NCI-H2029 treated with DMSO at 0.1 percent for 48 hours (cell line): Measurements from ENCODE around the gene FCMR.
A peak's percentile ranks its signal among the peaks of the same experiment; 100 is the strongest.

Experiments
- DNase-seq: peaks from one replicate; lab custom pipeline; 2025; lab: John Stamatoyannopoulos, UW

FCMR gene

DNA sequence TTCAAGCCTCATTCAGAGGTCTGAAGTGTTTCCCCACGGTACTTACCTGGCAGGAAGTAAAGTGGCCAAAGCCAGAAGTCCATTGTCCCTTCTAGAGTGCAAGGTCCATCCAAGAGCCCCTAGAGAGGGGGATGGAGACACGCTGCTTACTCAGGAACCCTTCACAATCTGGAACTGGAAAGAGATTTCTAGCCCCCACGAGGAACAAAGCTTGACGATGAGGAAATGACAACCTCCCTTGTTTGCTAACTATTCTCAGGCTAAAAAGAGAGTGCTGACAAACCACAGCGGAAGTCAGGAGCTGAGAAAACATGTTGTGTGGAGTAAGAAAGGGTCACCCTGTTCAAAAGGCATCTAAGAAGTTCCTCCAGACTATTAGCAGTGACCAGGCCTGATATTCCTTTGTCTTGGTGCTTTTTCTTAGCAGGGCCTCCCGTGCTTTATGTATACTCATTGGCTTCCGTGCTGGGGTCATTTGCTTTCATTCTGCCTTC lies at the start of gene FCMR:
Gene FCMR (minus strand): TSS at position 170 of the 494 bp plus-strand sequence. CDS start 87 bp downstream, at position 83.
- DNase-seq = peak; percentile 84

GRCh38 chr1:206971029-206971655 lies 49.4 kb upstream of the FCMR start:
- no peak for DNase-seq

DNA sequence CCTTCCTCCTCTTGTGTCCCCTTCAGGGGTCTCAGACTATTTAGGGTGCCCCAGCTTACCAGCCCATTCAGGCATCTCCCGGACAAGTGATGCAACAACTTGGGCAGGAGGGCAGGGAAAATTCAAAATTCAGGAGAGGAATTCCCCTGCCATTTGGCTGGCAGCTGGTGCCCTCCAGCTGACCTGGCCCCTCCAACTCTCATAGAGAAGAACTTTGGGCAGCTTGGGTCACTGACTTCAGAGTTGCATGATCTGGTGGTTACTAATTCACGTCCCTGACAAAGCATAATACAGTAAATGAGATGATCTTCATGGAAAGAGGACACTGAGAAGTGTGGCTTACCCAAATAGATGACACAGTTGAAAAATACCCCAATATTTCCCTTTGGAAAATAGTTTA lies 48.7 kb upstream of the FCMR start, which contains the start of gene FCAMR:
Gene FCAMR (minus strand): TSS at position 15 of the 400 bp plus-strand sequence. CDS start 335 bp downstream, outside the sequence.
- DNase-seq = no peak

DNA sequence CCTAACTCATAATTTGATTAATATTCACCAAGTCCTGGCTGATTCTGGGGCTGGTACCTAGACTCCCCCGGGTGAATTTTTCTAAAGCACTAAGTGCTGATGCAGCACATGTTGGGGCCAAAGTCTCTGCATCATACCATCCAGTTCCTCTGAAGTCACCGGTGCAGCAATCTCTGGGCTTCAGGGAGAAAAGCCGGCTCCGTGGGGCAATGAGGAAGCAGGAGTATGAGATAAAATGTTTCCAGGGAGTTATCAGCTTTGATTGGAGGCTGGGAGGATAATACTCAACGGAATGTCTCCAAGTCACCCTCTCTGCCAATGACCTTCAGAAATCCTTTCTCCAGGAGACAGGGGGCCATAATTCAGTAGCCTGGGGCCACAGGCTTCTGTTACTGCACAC lies 47.3 kb upstream of the FCMR start:
- no peak for DNase-seq

- peak; percentile 27 for DNase-seq
These were observed 45.5 kb upstream of the FCMR start for GRCh38 chr1:206967096-206967849.

DNA sequence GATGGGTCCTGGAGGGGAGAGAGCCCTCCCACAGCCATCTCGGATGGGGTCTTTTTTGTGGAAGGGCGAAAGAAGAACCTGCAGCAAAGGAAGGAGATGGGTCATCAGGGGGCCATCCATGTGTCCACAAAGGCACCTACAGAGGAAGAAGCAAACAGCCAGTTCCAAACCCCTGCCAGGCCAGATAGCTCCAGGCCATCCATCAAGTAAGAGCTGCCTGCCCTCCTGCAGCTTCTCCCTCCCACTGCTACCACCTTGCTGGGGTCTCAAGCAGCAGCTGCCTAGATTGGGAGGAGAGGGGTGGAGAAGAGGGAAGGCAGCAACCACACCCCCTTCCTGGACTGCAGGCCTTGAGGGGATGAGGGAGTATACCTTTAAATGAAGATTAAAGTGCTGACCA lies 44.0 kb upstream of the FCMR start:
- no peak for DNase-seq

DNA sequence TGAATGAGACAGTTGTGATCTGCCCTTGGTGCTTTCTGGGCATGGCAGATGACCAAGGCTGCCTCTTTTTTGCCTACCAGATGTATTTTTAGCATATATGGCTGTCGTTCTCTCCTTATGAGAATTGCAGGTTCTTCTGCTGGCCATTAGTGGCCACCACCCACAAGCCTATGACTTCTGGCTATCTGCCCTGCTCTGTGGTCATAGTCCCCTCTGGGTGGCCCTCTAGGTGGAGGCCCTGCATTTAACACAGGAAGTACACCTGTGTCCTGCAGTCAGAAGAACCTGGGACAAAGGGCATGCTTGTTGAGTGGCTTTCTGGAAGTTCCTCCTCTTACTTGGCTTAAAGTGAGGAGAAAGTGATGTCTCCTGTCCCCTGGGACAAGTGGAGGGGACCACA lies 42.0 kb upstream of the FCMR start:
- no peak for DNase-seq

- DNase-seq = no peak
These were observed 41.5 kb upstream of the FCMR start for GRCh38 chr1:206963119-206963712.

- DNase-seq = no peak
These were observed 40.5 kb upstream of the FCMR start for GRCh38 chr1:206962272-206962671.

DNA sequence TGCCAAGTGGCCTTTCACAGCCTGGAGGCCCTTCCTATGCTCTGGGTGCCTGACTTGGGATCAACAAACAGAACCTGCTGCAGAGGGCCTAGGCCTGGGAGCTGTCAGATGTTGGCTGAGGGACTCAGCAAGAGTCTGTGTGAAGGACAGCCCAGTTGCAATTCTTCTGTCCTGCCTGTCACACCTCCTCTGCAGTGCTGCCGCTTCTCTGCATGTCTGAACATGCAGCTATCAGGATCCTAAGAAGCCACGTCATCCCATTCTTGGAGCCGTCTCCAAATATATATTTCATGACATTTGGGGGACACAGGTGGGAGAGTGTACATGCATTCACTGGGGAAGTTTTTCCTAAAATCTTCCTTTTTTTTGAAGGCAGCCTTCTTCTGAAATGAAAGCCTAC lies 39.9 kb upstream of the FCMR start:
- no peak for DNase-seq

DNA sequence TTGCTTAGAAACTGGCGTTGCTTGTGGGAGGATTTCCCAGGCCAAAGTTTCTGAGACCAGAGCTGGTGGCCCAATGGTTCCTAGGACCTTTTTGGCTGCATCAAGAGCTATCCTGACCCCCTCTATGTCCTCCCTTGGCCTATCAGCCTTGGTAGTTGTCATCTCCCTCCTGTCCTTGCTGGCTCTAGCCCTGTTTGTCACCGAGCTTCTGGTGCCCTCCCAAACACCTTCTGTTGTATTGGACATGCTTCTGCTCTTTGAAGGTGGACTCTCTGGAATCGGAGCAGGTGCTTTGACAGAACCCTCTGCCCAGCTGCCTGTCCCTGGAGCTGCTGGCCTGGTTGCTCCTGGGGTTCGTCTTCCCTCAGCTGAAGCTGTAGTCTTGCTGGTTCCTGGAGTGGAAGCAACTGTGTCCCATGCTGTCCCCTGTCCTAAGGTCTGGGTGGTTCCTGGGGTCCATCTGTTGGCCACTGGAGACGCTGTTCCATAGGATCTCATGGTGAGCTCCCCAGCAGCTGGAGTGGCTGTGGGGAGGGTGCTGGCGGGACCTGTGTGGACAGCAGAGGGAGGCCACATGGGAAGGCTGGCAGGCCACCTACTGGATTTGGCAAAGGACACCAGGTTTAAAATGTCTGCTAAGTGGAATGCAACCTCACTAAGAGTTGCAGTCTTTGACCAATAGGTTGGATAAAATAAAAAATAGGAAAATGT lies 39.1 kb upstream of the FCMR start:
- no peak for DNase-seq

- DNase-seq = no peak
These were observed 36.4 kb upstream of the FCMR start for GRCh38 chr1:206958144-206958543.

GRCh38 chr1:206957639-206958038 lies 35.9 kb upstream of the FCMR start:
- no peak for DNase-seq

DNA sequence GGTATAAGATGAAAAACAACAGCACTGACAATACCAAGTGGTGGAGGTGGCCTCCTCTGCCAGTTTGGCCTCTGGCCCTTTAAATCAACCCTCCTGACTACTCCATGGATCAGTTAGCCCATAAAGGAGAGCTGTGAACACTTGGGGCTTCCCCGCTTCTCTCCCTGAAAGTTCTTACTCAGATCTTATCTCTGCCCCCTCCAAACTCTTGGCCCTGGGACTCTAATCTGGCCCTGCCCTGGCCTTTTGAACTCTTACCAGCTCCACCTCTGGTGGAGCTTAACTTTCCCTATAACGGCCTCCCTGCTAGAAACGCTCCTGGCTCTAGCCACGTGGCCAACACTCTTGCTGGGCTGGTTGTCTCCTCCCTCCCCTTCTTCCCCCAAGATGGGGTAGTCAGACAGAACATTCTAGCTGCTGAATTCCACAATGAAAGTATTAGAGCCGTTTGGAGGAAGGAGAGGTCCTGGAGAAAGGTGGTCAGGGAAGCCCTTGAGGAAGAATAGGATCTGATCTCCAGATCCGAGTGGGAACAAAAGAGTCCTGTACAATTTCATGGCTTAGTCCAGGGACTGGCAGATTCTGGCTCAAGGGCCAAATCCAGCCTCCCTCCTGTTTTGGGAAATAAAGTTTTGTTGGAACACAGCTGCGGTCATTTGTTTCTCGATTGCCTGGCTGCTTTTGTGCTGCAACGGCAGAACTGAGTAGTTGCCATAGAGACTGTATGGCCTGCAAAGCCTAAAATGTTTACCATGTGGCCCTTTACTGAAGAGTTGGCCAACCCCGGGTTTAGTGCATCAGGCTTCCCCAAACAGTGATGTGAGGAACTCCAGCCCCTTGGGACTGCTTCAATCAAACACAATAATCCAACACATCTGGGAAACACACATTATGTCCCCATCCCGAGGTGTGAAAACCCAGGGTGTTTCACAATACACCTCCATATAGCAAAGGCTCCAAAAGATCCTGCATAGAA lies 34.0 kb upstream of the FCMR start:
- DNase-seq = no peak

DNA sequence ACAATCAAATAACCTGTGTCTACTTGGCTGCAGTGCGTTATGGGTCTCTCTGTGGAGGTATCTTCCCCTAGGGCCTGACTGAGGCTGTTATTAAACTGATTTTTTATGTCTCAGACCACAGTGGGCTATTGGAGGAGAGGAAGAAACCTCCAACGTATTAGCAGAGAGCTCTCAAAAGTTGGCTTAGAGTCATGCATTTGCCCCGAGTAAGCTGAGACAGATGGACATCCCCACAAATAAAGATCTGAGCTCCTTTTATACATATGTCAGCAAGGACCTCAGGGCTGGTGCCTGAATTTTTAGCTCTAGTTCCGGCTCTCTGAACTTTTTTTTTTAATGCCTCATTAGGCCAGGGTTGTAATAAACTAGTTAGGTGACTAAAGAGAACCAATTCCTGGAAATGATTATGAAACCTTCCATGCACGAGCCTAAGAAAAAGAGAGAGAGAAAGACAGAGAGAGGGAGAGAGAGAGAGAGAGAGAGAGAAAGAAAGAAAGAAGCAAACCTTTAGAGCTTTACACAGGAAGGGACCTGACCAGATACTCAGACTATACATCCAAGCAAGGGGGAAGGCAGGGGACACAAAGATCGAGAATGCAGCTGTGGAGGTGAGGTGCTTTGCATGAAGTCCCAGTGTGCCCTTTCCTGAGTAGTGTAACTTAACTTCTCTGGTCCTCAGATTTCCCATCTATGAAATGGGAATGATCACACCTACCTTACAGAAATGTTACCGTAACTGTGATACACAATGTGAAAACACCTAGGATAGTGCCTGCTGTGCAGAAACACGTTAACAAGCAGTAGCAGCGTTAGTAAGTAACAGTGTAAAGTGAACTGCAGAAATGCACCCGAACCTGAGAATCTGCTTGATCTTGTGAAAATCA lies 33.0 kb upstream of the FCMR start:
- no peak for DNase-seq

GRCh38 chr1:206953626-206954025 lies 31.9 kb upstream of the FCMR start:
- DNase-seq = no peak

DNA sequence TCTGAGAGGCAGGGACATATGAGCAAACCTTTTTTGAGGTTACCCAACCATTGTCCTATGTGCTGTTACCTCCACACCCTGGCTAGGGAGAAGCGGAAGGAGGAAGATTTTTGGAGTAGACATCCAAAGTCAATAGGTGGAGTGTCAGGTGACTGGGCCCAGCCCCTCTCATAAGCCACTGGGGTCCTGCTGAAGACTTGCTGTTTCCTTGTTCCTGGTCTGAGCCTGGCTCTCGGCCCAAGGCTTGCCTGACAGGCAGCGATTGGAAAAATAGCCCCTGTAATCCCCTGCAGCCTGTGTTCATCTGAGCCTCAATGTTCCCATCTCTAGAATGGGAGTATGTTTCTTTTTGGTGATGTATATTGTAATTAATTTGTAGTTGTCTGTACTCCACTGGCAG lies 31.4 kb upstream of the FCMR start:
- peak; percentile 18 for DNase-seq

GRCh38 chr1:206952171-206952570 lies 30.4 kb upstream of the FCMR start:
- no peak for DNase-seq

DNA sequence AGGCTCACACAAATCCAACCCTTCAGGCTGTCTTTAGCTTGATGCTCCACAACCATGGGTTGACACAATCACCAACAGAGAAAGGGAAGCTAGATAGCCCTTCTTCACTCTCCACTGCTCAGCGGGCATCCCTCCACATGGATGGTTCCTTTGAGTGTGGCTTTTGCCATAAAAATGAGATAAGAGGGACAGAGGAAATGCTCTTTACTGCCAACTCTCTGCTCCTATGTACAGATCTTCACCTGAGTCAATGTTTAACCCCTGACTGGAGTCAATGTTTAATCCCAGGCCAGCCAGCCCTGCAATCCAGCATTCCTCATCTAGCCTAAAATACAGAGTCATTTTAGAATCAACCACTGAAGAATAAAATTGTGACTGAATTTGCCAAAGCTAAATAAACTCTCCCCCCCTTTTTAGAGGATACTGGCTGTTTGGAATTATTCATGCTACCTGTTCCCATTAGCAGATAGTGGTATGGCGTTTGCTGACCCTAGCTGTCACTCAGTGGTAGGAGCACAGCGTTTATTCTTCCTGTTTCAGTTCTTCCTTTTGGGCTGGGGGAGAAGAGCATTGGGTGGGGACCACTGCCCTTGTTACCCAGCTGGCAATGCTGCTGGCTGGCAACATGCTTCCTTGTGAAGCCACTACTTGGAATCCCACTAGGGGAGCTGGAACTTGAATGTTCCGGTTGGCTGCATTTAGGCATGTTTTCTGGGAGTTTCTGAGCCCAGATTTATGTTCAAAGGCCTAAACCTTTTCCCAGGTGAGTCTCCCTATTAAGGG lies 29.8 kb upstream of the FCMR start:
- peak; percentile 8 for DNase-seq
